Activated gamma-delta T cell treated with anti-CD3 and anti-CD28 coated beads, Interleukin-2, amount 50 U/mL, for 16 hours (primary cell): ENCODE results near the gene YWHAH.
"Not testable (repeated sequence)": the region's sequence is repeated elsewhere in the genome, so short reads cannot be mapped to it uniquely, and the experiment has no call there.

Experiments used
- DNase-seq: peaks from one replicate; pipeline ENCODE4 v3.0.0-alpha.2; 2020; ENCODE audit warnings: low read depth

YWHAH gene

GRCh38 chr22:31981976-31982375 is 37.6 kb downstream of the YWHAH start:
- DNase-seq: not testable (repeated sequence)

GRCh38 chr22:31983911-31984656 is 39.7 kb downstream of the YWHAH start:
- no peak for DNase-seq

GRCh38 chr22:31987218-31987617 is 42.9 kb downstream of the YWHAH start:
- DNase-seq: no peak

GRCh38 chr22:31991102-31991839 is 46.9 kb downstream of the YWHAH start:
- DNase-seq: no peak

- DNase-seq: no peak
These were observed 50.7 kb downstream of the YWHAH start for GRCh38 chr22:31995046-31995445.

- no peak for DNase-seq
These were observed 51.5 kb downstream of the YWHAH start for GRCh38 chr22:31995807-31996206.

- DNase-seq: no peak
These were observed 54.5 kb downstream of the YWHAH start for GRCh38 chr22:31998784-31999385.

GRCh38 chr22:32000181-32000580 is 55.8 kb downstream of the YWHAH start:
- DNase-seq: no peak

GRCh38 chr22:32005453-32005852 is 61.1 kb downstream of the YWHAH start:
- DNase-seq: no peak
